Heart left ventricle (tissue), 16 donors: ENCODE measurements around the gene HLCS. TPM values are rescaled to one million over a fixed set of nuclear protein-coding genes. Genes with fewer than 3 reads are reported as not detected.
A peak's percentile ranks its signal among the peaks of the same experiment; 100 is the strongest.

ENCODE experiments used
- ATAC-seq, 4 donors: fragments of 200-7000 bp; cut with Tn5 transposase; one replicate each; pipeline ENCODE4 v1.9.1; 2020 to 2022; ENCODE audit warnings: moderate library complexity in 4 of 4, mild to moderate bottlenecking in 3 of 4, moderate number of reproducible peaks in 1 of 4
- DNase-seq, 5 donors: peaks; one replicate each; pipeline ENCODE4 v3.0.0-alpha.2; 2020
- H3K27ac ChIP-seq, 12 donors: fragments of 200-600 bp; sonication (generic) in 4 of 12; one replicate each; pipeline versions ENCODE4 v1.5.0 to v1.8.0; 2016 to 2022; ENCODE audit warnings: mild to moderate bottlenecking in 2 of 12
- H3K27me3 ChIP-seq, 9 donors: fragments of 200-600 bp; sonication (generic) in 2 of 9; one replicate each; pipeline versions ENCODE4 v1.5.1 to v1.8.0; 2016 to 2022; ENCODE audit warnings: mild to moderate bottlenecking in 3 of 9
- H3K36me3 ChIP-seq, 9 donors: fragments of 200-600 bp; sonication (generic) in 2 of 9; one replicate each; pipeline versions ENCODE4 v1.5.0 to v1.8.0; 2018 to 2022; ENCODE audit warnings: mild to moderate bottlenecking in 2 of 9
- H3K4me1 ChIP-seq, 12 donors: fragments of 200-600 bp; sonication (generic) in 4 of 12; one replicate each; pipeline versions ENCODE4 v1.5.0 to v1.8.0; 2016 to 2022; ENCODE audit warnings: mild to moderate bottlenecking in 3 of 12
- H3K4me3 ChIP-seq, 12 donors: fragments of 200-600 bp; sonication (generic) in 4 of 12; one replicate each; pipeline versions ENCODE4 v1.5.0 to v1.8.0; 2017 to 2022; ENCODE audit warnings: mild to moderate bottlenecking in 9 of 12, moderate library complexity in 4 of 12
- H3K9me3 ChIP-seq, 12 donors: fragments of 200-600 bp; sonication (generic) in 4 of 12; one replicate each; pipeline versions ENCODE4 v1.5.0 to v1.8.0; 2016 to 2022; ENCODE audit warnings: mild to moderate bottlenecking in 1 of 12
- POLR2A ChIP-seq, 2 donors: fragments of 450-650 bp; IDR thresholded peaks; one replicate each; pipeline ENCODE4 v1.6.1; 2017; ENCODE audit warnings: antibody characterized with exemption in 2 of 2, mild to moderate bottlenecking in 2 of 2, moderate library complexity in 2 of 2
- WGBS, 4 donors: extraction: QIAGEN DNeasy Blood & Tissue Kit in 2 of 4; methylation state at CpG; one replicate each; pipeline versions ENCODE4 v1.1.5 to v1.1.7; 2013 to 2018; 5-methylcytosine and 5-hydroxymethylcytosine counted together
- intact Hi-C, 10 donors: fragments of 100-400 bp; cut with DNase I; formaldehyde crosslinking; loops; one replicate each; pipeline versions ENCODE4 v1.11.1 to v1.14.2; 2022
- polyA plus RNA-seq, 2 donors: library from polyadenylated mRNA; stranded (reverse); fragments of 200-250 nt; gene quantifications; one replicate each; pipeline ENCODE4 v1.2.3, GENCODE V29; 2013
- total RNA-seq, 9 donors: library from RNA; depleted of rRNA in 2 of 9; stranded (reverse); fragments of >200 nt in 2 of 9; fragmentation: NEBNext Ultra II Directional in 3 of 9; extraction: Animal tissue kit (Norgen Biotek cat#: 25700) in 3 of 9; gene quantifications; one replicate each; pipeline versions ENCODE4 v1.1.0 to v1.2.4, GENCODE V29; 2016 to 2023
- TF ChIP-seq, protein P1 (sequence below), 12 donors: fragments of 200-600 bp; sonication (generic) in 4 of 12; IDR thresholded peaks; one replicate each; pipeline versions ENCODE4 v1.5.0 to v1.8.0; 2018 to 2022; ENCODE audit warnings: antibody characterized with exemption in 12 of 12, mild to moderate bottlenecking in 5 of 12
- donor health status: ischemic (EF 13 %, LVEDD 7.1; RV severe dilation, severe dysfunction).
- donor health status: healthy with polysubstance abuse.
- donor health status: DM: no; HTN: yes; CAD: no.
- donor health status: DM: no; HTN: no; CAD: no.
- donor health status: ischemic (EF 25% LVEDD 6.9; RV normal size, moderate dysfunction).
- donor health status: ischemic (EF 25% LVEDD 5.7; RV mildly dilated, moderate dysfunction).
- donor health status: healthy.
- donor health status: DM: yes; HTN: yes; CAD: no.
- donor health status: ischemic (EF 35%, LVEDD 5.7; RV mildly dilated, moderate dysfunction).
- donor health status: nonischemic (EF 11% LVEDD 7.7; RV severe dilation, severe dysfunction).
- donor health status: DM: yes; HTN: yes; CAD: no.
- donor health status: PGD.
- donor health status: ischemic (EF 29% LVEDD 5.4; RV normal size, mild dysfunction).
- donor health status: nonischemic (EF 23%, LVEDD 6.1; RV moderate dilation, normal function).

Gene HLCS
- total and polyA plus RNA-seq, 11 donors, result 1.8 to 15.2 (median 6.2) TPM

DNA sequence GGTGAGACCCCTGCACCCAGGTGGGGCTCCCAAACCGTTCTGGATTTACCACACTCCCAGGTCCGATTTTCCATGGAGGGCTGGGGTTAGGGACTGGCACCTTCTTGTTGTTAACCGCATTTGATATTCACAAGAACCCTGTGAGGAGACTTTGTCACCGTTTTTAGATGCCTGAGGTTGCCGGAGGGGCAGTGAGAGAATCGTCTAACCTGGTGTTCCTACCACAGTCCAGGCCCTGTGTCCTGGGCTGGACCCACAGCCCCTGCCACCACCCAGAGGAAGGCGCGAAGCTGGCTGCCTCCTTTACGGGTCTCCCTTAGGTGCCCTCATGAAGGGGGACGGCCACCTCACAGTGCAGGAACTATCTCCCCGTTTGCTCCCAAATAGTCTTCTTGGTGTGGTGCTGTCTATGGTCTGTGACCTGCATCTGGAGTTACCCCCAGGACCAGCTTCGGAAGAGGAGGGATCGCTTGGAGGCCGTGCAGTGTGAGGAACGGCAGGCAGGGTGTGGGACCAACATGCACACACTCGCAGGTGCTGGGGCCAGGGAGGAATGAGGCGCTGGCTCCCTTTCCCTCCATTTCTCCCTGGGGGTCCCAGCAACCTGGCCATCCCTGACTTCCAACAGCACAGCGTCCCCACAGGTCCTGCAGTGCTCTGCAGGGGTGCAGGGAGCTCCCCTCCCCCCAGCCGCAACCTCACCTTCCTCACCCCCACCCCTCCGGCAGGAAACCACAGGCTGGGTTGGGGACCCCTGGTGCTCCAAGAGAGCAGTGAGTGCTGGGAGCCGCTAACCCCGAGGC is 260.6 kb downstream of the HLCS start:
- Histone ChIP-seq H3K4me1 (peaks cover 0 to 73% (median 41%) of the 10 kb centered on the region in 12 donors), H3K36me3 (no peaks in the 10 kb centered on the region), H3K27ac (no peak overlapping the region), H3K27me3 (peaks cover 90 to 100% (median 100%) of the 10 kb centered on the region in 9 donors), H3K9me3 (no peaks in the 10 kb centered on the region), H3K4me3 (peak overlapping the region in 1 of 12 donors; percentile 2)
- no peak for ATAC-seq
- no peak for TF ChIP-seq POLR2A (IDR thresholded peaks at IDR 0.05)
- intact Hi-C loops, result no loop called here
- peak in 1 of 5 donors; percentile 14 for DNase-seq
- 5 to 7% (median 6%) methylated on average over 18 to 22 of the region's 22 CpGs for WGBS, 4 donors

DNA sequence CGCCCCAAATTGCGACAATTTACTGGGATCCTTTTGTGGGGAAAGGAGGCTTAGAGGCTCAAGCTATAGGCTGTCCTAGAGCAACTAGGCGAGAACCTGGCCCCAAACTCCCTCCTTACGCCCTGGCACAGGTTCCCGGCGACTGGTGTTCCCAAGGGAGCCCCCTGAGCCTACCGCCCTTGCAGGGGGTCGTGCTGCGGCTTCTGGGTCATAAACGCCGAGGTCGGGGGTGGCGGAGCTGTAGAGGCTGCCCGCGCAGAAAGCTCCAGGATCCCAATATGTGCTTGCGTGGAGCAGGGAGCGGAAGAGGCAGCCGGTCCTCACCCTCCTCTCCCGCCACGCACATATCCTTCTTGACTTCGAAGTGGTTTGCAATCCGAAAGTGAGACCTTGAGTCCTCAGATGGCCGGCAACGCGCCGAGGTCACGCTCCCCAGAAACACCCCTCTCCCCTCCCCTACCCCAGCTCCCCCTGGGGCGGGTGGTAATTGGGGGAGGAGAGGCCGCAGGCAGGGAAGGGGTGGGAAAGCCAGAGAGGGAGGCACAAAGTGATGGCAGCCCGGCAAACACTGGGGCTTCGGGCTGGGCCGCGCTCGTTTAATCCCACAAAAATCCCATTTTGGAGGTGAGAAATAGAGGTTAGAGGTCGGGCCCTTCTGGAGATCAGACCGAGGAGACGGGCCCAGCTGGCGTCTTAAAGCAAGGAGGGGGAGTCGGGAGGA is 261.4 kb downstream of the HLCS start:
- 2 to 5% (median 4%) methylated on average over 34 to 39 of the region's 39 CpGs for WGBS, 4 donors
- DNase-seq (no peak), ATAC-seq (no peak)
- Histone ChIP-seq H3K36me3 (no peaks in the 10 kb centered on the region), H3K27ac (no peak overlapping the region), H3K27me3 (peaks cover 89 to 100% (median 100%) of the 10 kb centered on the region in 9 donors), H3K4me1 (peaks cover 0 to 74% (median 48%) of the 10 kb centered on the region in 12 donors), H3K9me3 (no peaks in the 10 kb centered on the region), H3K4me3 (peak overlapping the region in 2 of 12 donors; percentile 3 to 15)
- intact Hi-C loops, result no loop called here
- TF ChIP-seq POLR2A (IDR thresholded peaks at IDR 0.05), result no peak
- TF ChIP-seq, protein P1, sequence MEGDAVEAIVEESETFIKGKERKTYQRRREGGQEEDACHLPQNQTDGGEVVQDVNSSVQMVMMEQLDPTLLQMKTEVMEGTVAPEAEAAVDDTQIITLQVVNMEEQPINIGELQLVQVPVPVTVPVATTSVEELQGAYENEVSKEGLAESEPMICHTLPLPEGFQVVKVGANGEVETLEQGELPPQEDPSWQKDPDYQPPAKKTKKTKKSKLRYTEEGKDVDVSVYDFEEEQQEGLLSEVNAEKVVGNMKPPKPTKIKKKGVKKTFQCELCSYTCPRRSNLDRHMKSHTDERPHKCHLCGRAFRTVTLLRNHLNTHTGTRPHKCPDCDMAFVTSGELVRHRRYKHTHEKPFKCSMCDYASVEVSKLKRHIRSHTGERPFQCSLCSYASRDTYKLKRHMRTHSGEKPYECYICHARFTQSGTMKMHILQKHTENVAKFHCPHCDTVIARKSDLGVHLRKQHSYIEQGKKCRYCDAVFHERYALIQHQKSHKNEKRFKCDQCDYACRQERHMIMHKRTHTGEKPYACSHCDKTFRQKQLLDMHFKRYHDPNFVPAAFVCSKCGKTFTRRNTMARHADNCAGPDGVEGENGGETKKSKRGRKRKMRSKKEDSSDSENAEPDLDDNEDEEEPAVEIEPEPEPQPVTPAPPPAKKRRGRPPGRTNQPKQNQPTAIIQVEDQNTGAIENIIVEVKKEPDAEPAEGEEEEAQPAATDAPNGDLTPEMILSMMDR (IDR thresholded peaks at IDR 0.05), result no peak

DNA sequence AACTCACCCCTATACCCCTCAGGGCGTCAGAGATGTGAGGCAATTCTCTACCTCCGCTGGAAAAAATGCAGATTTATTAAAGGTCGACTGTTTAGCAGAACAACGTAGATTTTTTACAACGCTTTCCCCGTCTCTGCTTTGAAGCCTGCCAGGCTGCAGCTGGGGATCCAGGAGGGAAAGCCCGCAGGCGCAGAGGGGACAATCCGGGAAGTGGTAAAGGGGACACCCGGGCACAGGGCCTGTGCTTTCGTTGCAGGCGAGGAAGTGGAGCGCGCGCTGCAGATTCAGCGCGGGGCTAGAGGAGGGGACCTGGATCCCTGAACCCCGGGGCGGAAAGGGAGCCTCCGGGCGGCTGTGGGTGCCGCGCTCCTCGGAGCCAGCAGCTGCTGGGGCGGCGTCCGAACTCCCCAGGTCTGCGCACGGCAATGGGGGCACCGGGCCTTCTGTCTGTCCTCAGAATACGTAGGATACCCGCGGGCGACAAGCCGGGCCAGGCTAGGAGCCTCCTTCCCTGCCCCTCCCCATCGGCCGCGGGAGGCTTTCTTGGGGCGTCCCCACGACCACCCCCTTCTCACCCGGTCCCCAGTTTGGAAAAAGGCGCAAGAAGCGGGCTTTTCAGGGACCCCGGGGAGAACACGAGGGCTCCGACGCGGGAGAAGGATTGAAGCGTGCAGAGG is 262.1 kb downstream of the HLCS start:
- peaks cover 0 to 74% (median 53%) of the 10 kb centered on the region in 12 donors for H3K4me1 ChIP-seq
- 3 to 4% (median 3%) methylated on average over 26 to 49 of the region's 49 CpGs for WGBS, 4 donors
- no peak overlapping the region for H3K4me3 ChIP-seq
- H3K27me3 ChIP-seq, result peaks cover 89 to 100% (median 100%) of the 10 kb centered on the region in 9 donors
- DNase-seq (no peak), ATAC-seq (no peak)
- no peak for TF ChIP-seq POLR2A (IDR thresholded peaks at IDR 0.05)
- TF ChIP-seq, protein P1 (IDR thresholded peaks at IDR 0.05), result no peak
- no peaks in the 10 kb centered on the region for H3K36me3 ChIP-seq
- no peak overlapping the region for H3K27ac ChIP-seq
- no peaks in the 10 kb centered on the region for H3K9me3 ChIP-seq
- intact Hi-C loops, result no loop called here

DNA sequence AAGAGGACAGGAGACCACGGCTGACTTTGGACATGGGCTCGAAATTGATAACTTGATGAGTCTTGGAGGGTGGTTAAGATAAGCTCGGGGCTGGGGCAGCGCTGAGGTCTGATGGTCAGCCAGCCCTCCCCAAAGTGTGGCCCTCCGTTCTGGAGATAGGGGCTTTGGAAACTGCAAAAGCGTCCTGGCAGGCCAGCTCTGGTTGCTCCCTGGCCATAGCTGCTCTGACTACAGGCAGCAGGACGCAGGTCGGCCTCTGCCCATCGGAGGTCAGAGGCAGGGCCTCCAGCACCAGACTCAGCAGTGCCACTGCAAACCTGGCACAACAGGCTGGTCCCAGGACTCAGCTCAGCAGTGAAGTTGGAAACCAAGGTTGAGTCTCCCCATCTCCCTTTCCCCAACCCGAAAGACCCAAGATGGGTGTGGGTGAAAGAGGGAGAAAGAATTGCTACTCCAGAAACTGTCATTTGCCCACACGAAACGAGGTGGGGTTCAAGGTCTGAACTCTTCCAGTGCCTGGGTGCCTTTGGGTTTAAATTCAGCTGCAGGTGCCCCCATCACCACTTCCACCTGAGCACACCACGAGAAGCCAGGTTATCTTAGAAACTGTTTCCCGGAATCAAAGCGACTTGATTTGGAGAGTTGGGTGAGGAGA is 262.7 kb downstream of the HLCS start:
- 13 to 19% (median 16%) methylated on average over 15 of the region's 15 CpGs for WGBS, 4 donors

More for the DNA sequence above, 262.7 kb downstream of the HLCS start:
- Histone ChIP-seq H3K9me3 (no peaks in the 10 kb centered on the region), H3K4me3 (no peak overlapping the region), H3K27me3 (peaks cover 89 to 100% (median 100%) of the 10 kb centered on the region in 9 donors), H3K36me3 (no peaks in the 10 kb centered on the region), H3K27ac (no peak overlapping the region), H3K4me1 (peaks cover 5 to 74% (median 52%) of the 10 kb centered on the region in 12 donors)
- DNase-seq (no peak), ATAC-seq (no peak)
- intact Hi-C loops, result no loop called here
- TF ChIP-seq, protein P1 (IDR thresholded peaks at IDR 0.05), result no peak
- no peak for TF ChIP-seq POLR2A (IDR thresholded peaks at IDR 0.05)
